Activated CD4-positive, alpha-beta memory T cell treated with anti-CD3 and anti-CD28 coated beads, Interleukin-2, amount 10 ng/mL, durations not matched to agents 7 days and 5 days (primary cell): ENCODE data around the gene LRP2BP. TPM values are rescaled to one million over a fixed set of nuclear protein-coding genes. Genes with fewer than 3 reads are reported as not detected.

Source experiments
- CTCF ChIA-PET: fragments of 350-600 bp; sonication (Branson Sonifier 250); formaldehyde crosslinking; loops from one replicate; lab custom pipeline; 2021; ENCODE audit warnings: antibody characterized with exemption, inconsistent platforms; lab: Charles Lee
- POLR2A ChIA-PET: fragments of 350-600 bp; sonication (Branson Sonifier 250); formaldehyde crosslinking; loops from one replicate; lab custom pipeline; 2021; ENCODE audit warnings: antibody characterized with exemption; lab: Charles Lee
- DNase-seq: peaks from one replicate; pipeline ENCODE4 v3.0.0-alpha.2; 2020
- H3K27ac Mint-ChIP-seq: one replicate; pipeline ENCODE4 v1.8.0; 2021; ENCODE audit warnings: mild to moderate bottlenecking, mixed read lengths
- H3K27me3 Mint-ChIP-seq: one replicate; pipeline ENCODE4 v1.8.0; 2021; ENCODE audit warnings: mixed read lengths
- H3K36me3 Mint-ChIP-seq: one replicate; pipeline ENCODE4 v1.8.0; 2021; ENCODE audit warnings: low read depth, mixed read lengths
- H3K4me1 Mint-ChIP-seq: one replicate; pipeline ENCODE4 v1.8.0; 2021; ENCODE audit warnings: mixed read lengths
- H3K4me3 Mint-ChIP-seq: one replicate; pipeline ENCODE4 v1.8.0; 2021; ENCODE audit warnings: mild to moderate bottlenecking, mixed read lengths
- H3K9me3 Mint-ChIP-seq: one replicate; pipeline ENCODE4 v1.8.0; 2021; ENCODE audit warnings: mixed read lengths
- total RNA-seq, 2 experiments: library from RNA; stranded (reverse); gene quantifications; one replicate each; pipeline ENCODE4 v1.2.3, GENCODE V29; 2021

Gene LRP2BP
- total RNA-seq, 2 experiments from 2014 or later, result 1.1 to 1.2 TPM

- ChIA-PET POLR2A (interaction anchor here (0.7 kb wide), 1 partner anchor 77 kb away, joined by 3 read pairs; no protein-coding TSS in a partner anchor), CTCF (interaction anchor here (1.1 kb wide), 1 partner anchor 10 kb away, joined by 3 read pairs; no protein-coding TSS in a partner anchor)
- peaks cover 46% of the 10 kb centered on the region for H3K36me3 Mint-ChIP-seq
- H3K27ac Mint-ChIP-seq, result no peak overlapping the region
- no peaks in the 10 kb centered on the region for H3K9me3 Mint-ChIP-seq
- no peak overlapping the region for H3K4me3 Mint-ChIP-seq
- no peaks in the 10 kb centered on the region for H3K27me3 Mint-ChIP-seq
- peaks cover 13% of the 10 kb centered on the region for H3K4me1 Mint-ChIP-seq
- no peak for DNase-seq
Measured at GRCh38 chr4:185352202-185352601, 43.5 kb downstream of the LRP2BP start.

GRCh38 chr4:185351691-185352090 lies 44.0 kb downstream of the LRP2BP start:
- Mint-ChIP-seq H3K36me3 (peaks cover 51% of the 10 kb centered on the region), H3K4me1 (peaks cover 16% of the 10 kb centered on the region), H3K9me3 (no peaks in the 10 kb centered on the region), H3K27me3 (no peaks in the 10 kb centered on the region), H3K4me3 (no peak overlapping the region), H3K27ac (no peak overlapping the region)
- POLR2A ChIA-PET, result interaction anchor here (0.7 kb wide), 1 partner anchor 76 kb away, joined by 3 read pairs; no protein-coding TSS in a partner anchor
- DNase-seq, result no peak
- CTCF ChIA-PET, result no interaction called here

GRCh38 chr4:185346975-185347601 lies 48.6 kb downstream of the LRP2BP start:
- ChIA-PET POLR2A (no interaction called here), CTCF (no interaction called here)
- H3K27me3 Mint-ChIP-seq, result no peaks in the 10 kb centered on the region
- H3K4me1 Mint-ChIP-seq, result peaks cover 43% of the 10 kb centered on the region
- no peak overlapping the region for H3K4me3 Mint-ChIP-seq
- no peak overlapping the region for H3K27ac Mint-ChIP-seq
- peaks cover 48% of the 10 kb centered on the region for H3K36me3 Mint-ChIP-seq
- no peaks in the 10 kb centered on the region for H3K9me3 Mint-ChIP-seq
- no peak for DNase-seq

GRCh38 chr4:185344743-185345538 lies 50.8 kb downstream of the LRP2BP start:
- POLR2A ChIA-PET, result no interaction called here
- peaks cover 35% of the 10 kb centered on the region for H3K36me3 Mint-ChIP-seq
- H3K27ac Mint-ChIP-seq, result peak overlapping the region; percentile 83
- CTCF ChIA-PET, result interaction anchor here (1.1 kb wide), 1 partner anchor 253 kb away, joined by 3 read pairs; no protein-coding TSS in a partner anchor
- H3K4me3 Mint-ChIP-seq, result peak overlapping the region; percentile 56
- H3K27me3 Mint-ChIP-seq, result no peaks in the 10 kb centered on the region
- H3K9me3 Mint-ChIP-seq, result no peaks in the 10 kb centered on the region
- peaks cover 56% of the 10 kb centered on the region for H3K4me1 Mint-ChIP-seq
- no peak for DNase-seq

GRCh38 chr4:185343726-185344581 lies 51.8 kb downstream of the LRP2BP start:
- no peak for DNase-seq
- no peaks in the 10 kb centered on the region for H3K27me3 Mint-ChIP-seq
- H3K4me1 Mint-ChIP-seq, result peaks cover 64% of the 10 kb centered on the region
- peaks cover 35% of the 10 kb centered on the region for H3K36me3 Mint-ChIP-seq
- ChIA-PET CTCF (no interaction called here), POLR2A (no interaction called here)
- no peaks in the 10 kb centered on the region for H3K9me3 Mint-ChIP-seq
- H3K4me3 Mint-ChIP-seq, result peak overlapping the region; percentile 56
- H3K27ac Mint-ChIP-seq, result peak overlapping the region; percentile 83

GRCh38 chr4:185341841-185342240 lies 53.9 kb downstream of the LRP2BP start:
- CTCF ChIA-PET, result interaction anchor here (0.6 to 1.0 kb wide), 3 partner anchors 11 to 43 kb away, joined by 3 read pairs; no protein-coding TSS in a partner anchor
- peaks cover 2% of the 10 kb centered on the region for H3K9me3 Mint-ChIP-seq
- H3K27me3 Mint-ChIP-seq, result no peaks in the 10 kb centered on the region
- H3K36me3 Mint-ChIP-seq, result peaks cover 31% of the 10 kb centered on the region
- POLR2A ChIA-PET, result no interaction called here
- peak; percentile 26 for DNase-seq
- H3K4me1 Mint-ChIP-seq, result peaks cover 63% of the 10 kb centered on the region
- H3K4me3 Mint-ChIP-seq, result peak overlapping the region; percentile 27
- peak overlapping the region; percentile 81 for H3K27ac Mint-ChIP-seq

- Mint-ChIP-seq H3K9me3 (peaks cover 2% of the 10 kb centered on the region), H3K36me3 (peaks cover 34% of the 10 kb centered on the region), H3K4me3 (no peak overlapping the region), H3K27ac (peak overlapping the region; percentile 81), H3K4me1 (peaks cover 61% of the 10 kb centered on the region), H3K27me3 (no peaks in the 10 kb centered on the region)
- CTCF ChIA-PET, result interaction anchor here (1.0 kb wide), 1 partner anchor 11 kb away, joined by 3 read pairs; no protein-coding TSS in a partner anchor
- no peak for DNase-seq
- POLR2A ChIA-PET, result no interaction called here
Measured at GRCh38 chr4:185341377-185341776, 54.3 kb downstream of the LRP2BP start.

- no peaks in the 10 kb centered on the region for H3K27me3 Mint-ChIP-seq
- peaks cover 54% of the 10 kb centered on the region for H3K4me1 Mint-ChIP-seq
- H3K4me3 Mint-ChIP-seq, result no peak overlapping the region
- ChIA-PET CTCF (no interaction called here), POLR2A (no interaction called here)
- peaks cover 2% of the 10 kb centered on the region for H3K9me3 Mint-ChIP-seq
- peaks cover 39% of the 10 kb centered on the region for H3K36me3 Mint-ChIP-seq
- no peak for DNase-seq
- H3K27ac Mint-ChIP-seq, result no peak overlapping the region
Measured at GRCh38 chr4:185339941-185340340, 55.8 kb downstream of the LRP2BP start.

GRCh38 chr4:185335579-185335978 lies 60.1 kb downstream of the LRP2BP start:
- Mint-ChIP-seq H3K4me3 (no peak overlapping the region), H3K27me3 (no peaks in the 10 kb centered on the region), H3K36me3 (peaks cover 30% of the 10 kb centered on the region), H3K27ac (no peak overlapping the region), H3K9me3 (peaks cover 2% of the 10 kb centered on the region), H3K4me1 (peaks cover 25% of the 10 kb centered on the region)
- ChIA-PET POLR2A (no interaction called here), CTCF (no interaction called here)
- no peak for DNase-seq

- no peak for DNase-seq
- H3K27ac Mint-ChIP-seq, result no peak overlapping the region
- ChIA-PET CTCF (no interaction called here), POLR2A (no interaction called here)
- peaks cover 38% of the 10 kb centered on the region for H3K36me3 Mint-ChIP-seq
- peaks cover 13% of the 10 kb centered on the region for H3K4me1 Mint-ChIP-seq
- peaks cover 5% of the 10 kb centered on the region for H3K9me3 Mint-ChIP-seq
- no peaks in the 10 kb centered on the region for H3K27me3 Mint-ChIP-seq
- no peak overlapping the region for H3K4me3 Mint-ChIP-seq
Measured at GRCh38 chr4:185334326-185334725, 61.4 kb downstream of the LRP2BP start.

- Mint-ChIP-seq H3K36me3 (peaks cover 46% of the 10 kb centered on the region), H3K27ac (no peak overlapping the region), H3K27me3 (no peaks in the 10 kb centered on the region), H3K4me1 (peaks cover 11% of the 10 kb centered on the region), H3K9me3 (peaks cover 2% of the 10 kb centered on the region), H3K4me3 (no peak overlapping the region)
- ChIA-PET CTCF (no interaction called here), POLR2A (no interaction called here)
- no peak for DNase-seq
Measured at GRCh38 chr4:185332575-185333464, 62.9 kb downstream of the LRP2BP start.
